Endodermal cell (in vitro differentiated cells): ENCODE measurements around the gene VIPR2. TPM values are rescaled to one million over a fixed set of nuclear protein-coding genes. Genes with fewer than 3 reads are reported as not detected.
A peak's percentile ranks its signal among the peaks of the same experiment; 100 is the strongest.

Experiments
- DNase-seq: peaks from one replicate; pipeline ENCODE4 v3.0.0-alpha.2; 2017
- H3K27ac ChIP-seq: 2 replicates; pipeline ENCODE4 v1.5.1; 2013; ENCODE audit warnings: mild to moderate bottlenecking, low read depth, low read length, moderate library complexity
- H3K27me3 ChIP-seq: 2 replicates; pipeline ENCODE4 v1.6.1; 2013; ENCODE audit warnings: mild to moderate bottlenecking, low read length, moderate library complexity; ENCODE audit not compliant: insufficient read depth, control insufficient read depth, poor library complexity, severe bottlenecking
- H3K36me3 ChIP-seq: 2 replicates; pipeline ENCODE4 v1.7.0; 2013; ENCODE audit warnings: mild to moderate bottlenecking, low read length, moderate library complexity; ENCODE audit not compliant: control insufficient read depth, insufficient read depth
- H3K4me1 ChIP-seq: one replicate; pipeline ENCODE4 v1.7.0; 2013; ENCODE audit warnings: low read length; ENCODE audit not compliant: control insufficient read depth, insufficient read depth
- H3K4me3 ChIP-seq: 2 replicates; pipeline ENCODE4 v1.5.1; 2013; ENCODE audit warnings: mild to moderate bottlenecking, low read length, moderate library complexity
- H3K9ac ChIP-seq: 2 replicates; pipeline ENCODE4 v1.6.1; 2013; ENCODE audit warnings: mild to moderate bottlenecking, low read length, moderate library complexity; ENCODE audit not compliant: poor library complexity, severe bottlenecking; ENCODE audit errors: extremely low read depth
- H3K9me3 ChIP-seq: 2 replicates; pipeline ENCODE4 v1.6.1; 2013; ENCODE audit warnings: mild to moderate bottlenecking, low read length, moderate library complexity; ENCODE audit not compliant: control insufficient read depth
- H3K27ac Mint-ChIP-seq: 2 replicates; pipeline ENCODE4 v1.8.0; 2020; ENCODE audit warnings: mixed read lengths
- H3K27me3 Mint-ChIP-seq: 2 replicates; pipeline ENCODE4 v1.8.0; 2021; ENCODE audit warnings: mild to moderate bottlenecking, mixed read lengths; ENCODE audit not compliant: insufficient read depth
- H3K36me3 Mint-ChIP-seq: 2 replicates; pipeline ENCODE4 v1.8.0; 2020; ENCODE audit warnings: low read depth, mixed read lengths
- H3K4me1 Mint-ChIP-seq: 2 replicates; pipeline ENCODE4 v1.8.0; 2020; ENCODE audit warnings: mixed read lengths
- H3K4me3 Mint-ChIP-seq: 2 replicates; pipeline ENCODE4 v1.8.0; 2020; ENCODE audit warnings: mild to moderate bottlenecking, moderate library complexity, mixed read lengths
- H3K9me3 Mint-ChIP-seq: 2 replicates; pipeline ENCODE4 v1.8.0; 2020; ENCODE audit warnings: mild to moderate bottlenecking, mixed read lengths
- WGBS, 2 experiments: methylation state at CpG; one replicate each; pipeline versions ENCODE4 v1.1.5 to v1.1.7; 2013; ENCODE audit warnings: missing lambda C conversion rate in 2 of 2, mixed read lengths in 1 of 2; ENCODE audit not compliant: insufficient coverage in 1 of 2, insufficient read length in 1 of 2; 5-methylcytosine and 5-hydroxymethylcytosine counted together
- total RNA-seq, 2 donors: library from RNA; stranded (reverse); fragmentation: NEBNext Ultra II Directional in 1 of 2; extraction: Animal tissue kit (Norgen Biotek cat#: 25700) in 1 of 2; gene quantifications; 2 replicates in 1 of 2; 3 replicates in 1 of 2; pipeline ENCODE4 v1.2.1, GENCODE V29; 2021
- TF ChIP-seq, protein P1 (sequence below): fragments of 200-600 bp; sonication (generic); conservative IDR thresholded peaks from 2 replicates; pipeline ENCODE4 v1.5.0; 2021; ENCODE audit warnings: antibody characterized with exemption, mild to moderate bottlenecking

VIPR2 gene
- total RNA-seq, 2 donors from 2014 or later: 0.64 to 1.8 TPM

DNA sequence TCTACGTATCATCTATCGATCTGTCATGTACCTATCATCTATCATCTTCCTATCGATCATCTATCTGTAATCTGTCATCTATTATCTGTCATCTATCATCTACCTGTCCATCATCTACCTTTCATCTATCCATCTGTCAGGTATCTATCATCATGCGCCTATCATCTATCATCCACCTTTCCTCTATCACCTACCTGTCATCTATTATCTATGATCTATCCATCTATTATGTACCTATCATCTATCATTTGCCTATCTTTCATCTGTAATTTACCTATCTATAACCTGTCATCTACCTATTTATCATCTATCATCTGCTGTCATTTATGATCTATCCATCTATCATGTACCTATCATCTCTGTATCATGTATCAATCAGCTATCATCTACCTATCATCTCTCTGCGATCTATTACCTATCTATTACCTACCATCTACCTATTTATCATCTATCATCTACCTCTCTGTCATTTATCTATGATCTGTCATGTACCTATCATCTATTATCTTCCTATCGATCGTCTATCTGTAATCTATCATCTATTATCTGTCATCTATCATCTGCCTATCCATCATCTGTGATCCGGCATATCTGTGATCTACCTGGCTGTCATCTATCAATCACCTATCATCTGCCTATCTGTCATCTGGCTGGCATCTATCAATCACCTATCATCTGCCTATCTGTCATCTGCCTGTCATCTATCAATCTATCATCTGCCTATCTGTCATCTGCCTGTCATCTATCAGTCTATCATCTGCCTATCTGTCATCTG lies 1.6 kb upstream of the VIPR2 start:
- Histone ChIP-seq H3K27me3 (peaks cover 38% of the 10 kb centered on the region), H3K9me3 (peaks cover 30% of the 10 kb centered on the region), H3K9ac (no peak overlapping the region), H3K36me3 (no peaks in the 10 kb centered on the region), H3K4me3 (no peak overlapping the region), H3K4me1 (peaks cover under 1% of the 10 kb centered on the region), H3K27ac (no peak overlapping the region)
- peaks cover 28% of the 10 kb centered on the region for H3K4me1 Mint-ChIP-seq
- 86 to 88% methylated on average over 8 of the region's 8 CpGs for WGBS, 2 experiments
- H3K9me3 Mint-ChIP-seq: no peaks in the 10 kb centered on the region
- TF ChIP-seq, protein P1, sequence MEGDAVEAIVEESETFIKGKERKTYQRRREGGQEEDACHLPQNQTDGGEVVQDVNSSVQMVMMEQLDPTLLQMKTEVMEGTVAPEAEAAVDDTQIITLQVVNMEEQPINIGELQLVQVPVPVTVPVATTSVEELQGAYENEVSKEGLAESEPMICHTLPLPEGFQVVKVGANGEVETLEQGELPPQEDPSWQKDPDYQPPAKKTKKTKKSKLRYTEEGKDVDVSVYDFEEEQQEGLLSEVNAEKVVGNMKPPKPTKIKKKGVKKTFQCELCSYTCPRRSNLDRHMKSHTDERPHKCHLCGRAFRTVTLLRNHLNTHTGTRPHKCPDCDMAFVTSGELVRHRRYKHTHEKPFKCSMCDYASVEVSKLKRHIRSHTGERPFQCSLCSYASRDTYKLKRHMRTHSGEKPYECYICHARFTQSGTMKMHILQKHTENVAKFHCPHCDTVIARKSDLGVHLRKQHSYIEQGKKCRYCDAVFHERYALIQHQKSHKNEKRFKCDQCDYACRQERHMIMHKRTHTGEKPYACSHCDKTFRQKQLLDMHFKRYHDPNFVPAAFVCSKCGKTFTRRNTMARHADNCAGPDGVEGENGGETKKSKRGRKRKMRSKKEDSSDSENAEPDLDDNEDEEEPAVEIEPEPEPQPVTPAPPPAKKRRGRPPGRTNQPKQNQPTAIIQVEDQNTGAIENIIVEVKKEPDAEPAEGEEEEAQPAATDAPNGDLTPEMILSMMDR: no peak
- no peak overlapping the region for H3K27ac Mint-ChIP-seq
- no peak overlapping the region for H3K4me3 Mint-ChIP-seq
- DNase-seq: no peak
- peaks cover 29% of the 10 kb centered on the region for H3K27me3 Mint-ChIP-seq
- no peaks in the 10 kb centered on the region for H3K36me3 Mint-ChIP-seq

DNA sequence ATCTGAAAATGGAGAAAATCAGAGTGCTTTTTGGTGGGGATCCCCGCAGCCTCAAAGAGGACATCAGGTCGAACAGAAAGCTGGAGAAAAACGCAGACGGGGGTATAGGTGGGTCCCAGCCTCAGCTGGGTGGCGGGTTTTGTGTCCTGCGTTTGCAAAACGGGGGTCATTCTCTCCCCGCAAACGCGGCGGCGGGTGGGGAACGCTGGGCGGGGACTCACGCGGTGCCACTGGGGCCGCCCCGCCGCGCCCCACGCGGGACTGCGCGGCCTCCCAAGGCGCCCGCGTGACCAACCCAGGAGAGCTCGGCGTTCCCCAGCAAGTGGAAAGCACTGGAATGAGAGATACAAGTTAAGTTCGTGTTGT lies 806 bp upstream of the VIPR2 start:
- Mint-ChIP-seq H3K27ac (no peak overlapping the region), H3K36me3 (no peaks in the 10 kb centered on the region), H3K27me3 (peaks cover 29% of the 10 kb centered on the region), H3K9me3 (no peaks in the 10 kb centered on the region), H3K4me1 (peaks cover 32% of the 10 kb centered on the region), H3K4me3 (peak overlapping the region; percentile 60)
- peaks cover 4% of the 10 kb centered on the region for H3K4me1 ChIP-seq
- 45% methylated on average over 30 of the region's 30 CpGs; no CpG with 5 or more reads in 1 of the 2 experiments for WGBS, 2 experiments
- H3K9ac ChIP-seq: no peak overlapping the region
- H3K9me3 ChIP-seq: peaks cover 26% of the 10 kb centered on the region
- peaks cover 38% of the 10 kb centered on the region for H3K27me3 ChIP-seq
- no peak overlapping the region for H3K4me3 ChIP-seq
- TF ChIP-seq, protein P1: no peak
- H3K36me3 ChIP-seq: no peaks in the 10 kb centered on the region
- DNase-seq: no peak
- no peak overlapping the region for H3K27ac ChIP-seq

DNA sequence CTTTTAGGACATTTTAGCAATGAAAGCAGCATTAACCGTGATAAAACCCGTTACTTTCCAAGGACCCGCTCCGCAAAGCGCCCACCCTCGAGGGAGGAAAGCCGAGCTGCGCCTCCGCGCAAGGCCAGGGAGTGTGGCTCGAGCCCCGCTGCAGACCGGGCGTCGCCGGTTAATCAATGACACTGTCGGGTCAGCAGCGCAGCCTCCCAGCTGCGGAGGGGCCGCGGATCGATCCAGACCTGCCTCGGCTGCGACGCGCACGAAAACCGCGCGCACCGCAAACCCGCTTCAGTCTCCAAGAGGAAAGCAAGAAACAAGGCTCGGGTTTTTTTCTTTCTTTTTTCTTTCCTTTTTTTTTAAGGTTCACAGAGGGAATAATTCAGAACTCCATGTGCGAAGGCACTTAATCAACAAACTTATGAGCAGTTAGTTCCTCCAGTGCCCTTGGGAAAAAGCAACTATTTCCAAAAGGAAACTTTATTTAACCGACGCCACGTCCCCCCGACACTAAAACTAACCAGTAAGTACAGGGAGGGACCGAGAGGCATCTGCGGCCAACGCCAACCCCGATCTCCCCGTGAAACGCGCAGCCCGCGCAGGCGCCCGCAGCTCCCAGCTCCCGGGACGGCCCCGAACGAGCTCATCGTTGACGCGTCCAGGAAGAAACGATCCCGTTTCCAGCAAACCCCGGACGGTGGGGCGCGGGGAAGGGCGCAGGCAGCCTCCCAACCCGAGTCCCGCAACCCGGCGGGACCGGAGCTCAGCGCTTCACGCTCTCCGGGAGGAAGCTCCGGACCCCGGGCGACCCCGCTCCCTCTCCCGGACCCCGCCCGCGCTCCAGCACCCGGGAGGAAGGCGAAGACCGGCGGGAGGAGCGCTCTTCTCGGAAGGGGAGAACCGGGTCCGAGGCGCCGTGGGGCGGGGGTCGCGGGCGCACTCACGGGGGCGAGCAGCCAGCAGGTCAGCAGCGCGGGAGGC lies 598 bp downstream of the VIPR2 start:
- TF ChIP-seq, protein P1: no peak
- Mint-ChIP-seq H3K4me1 (peaks cover 32% of the 10 kb centered on the region), H3K4me3 (peak overlapping the region; percentile 67), H3K27ac (no peak overlapping the region), H3K27me3 (peaks cover 33% of the 10 kb centered on the region), H3K9me3 (peaks cover 11% of the 10 kb centered on the region), H3K36me3 (peaks cover 12% of the 10 kb centered on the region)
- peak; percentile 75 for DNase-seq
- Histone ChIP-seq H3K9ac (no peak overlapping the region), H3K27ac (no peak overlapping the region), H3K4me3 (peak overlapping the region; percentile 75), H3K36me3 (no peaks in the 10 kb centered on the region), H3K9me3 (peaks cover 33% of the 10 kb centered on the region), H3K4me1 (peaks cover 4% of the 10 kb centered on the region), H3K27me3 (peaks cover 38% of the 10 kb centered on the region)
- 24 to 35% methylated on average over 47 to 97 of the region's 97 CpGs for WGBS, 2 experiments
